K562 (cell line): ENCODE results near the gene KSR2. TPM values are rescaled to one million over a fixed set of nuclear protein-coding genes. Genes with fewer than 3 reads are reported as not detected.

Source experiments
- ATAC-seq: fragments of 200-7000 bp; cut with Tn5 transposase; 3 replicates; pipeline ENCODE4 v1.9.1; 2020; ENCODE audit warnings: moderate library complexity
- BruUV-seq: library from RNA; stranded (reverse); fragments of 400-500 nt; replicated peaks from 2 replicates; lab custom pipeline; 2021; lab: Mats Ljungman, UMichigan
- CTCF ChIA-PET: fragments of 300-600 bp; formaldehyde crosslinking; extraction: SDS; loops from one replicate; lab custom pipeline; 2021; ENCODE audit warnings: low intra/inter-chr PET ratio; lab: Yijun Ruan, JAX
- POLR2A ChIA-PET: fragments of 300-600, 350-650 bp; sonication (Branson Sonifier 250); formaldehyde crosslinking; extraction: SDS; loops from one replicate; lab custom pipeline; 2021; ENCODE audit warnings: antibody characterized with exemption, inconsistent platforms; lab: Yijun Ruan, JAX
- DNase-seq, 4 experiments: peaks; one replicate each; pipeline versions ENCODE4 v3.0.0 to v3.0.0-alpha.2; 2011 to 2018; ENCODE audit warnings: low spot score in 3 of 4, mixed read lengths in 3 of 4; ENCODE audit errors: extremely low read depth in 1 of 4
- FAIRE-seq: peaks from 2 replicates; lab custom pipeline; 2011; peaks lifted over from hg19 to GRCh38; lab: Jason Lieb, UNC
- H2AFZ ChIP-seq: 2 replicates; pipeline ENCODE4 v1.6.0; 2011; ENCODE audit warnings: low read depth, low read length, control low read depth, inconsistent platforms
- H3K27ac ChIP-seq: fragments of 200-600 bp; 3 replicates; pipeline ENCODE4 v1.8.0; 2011; ENCODE audit warnings: low read depth, mild to moderate bottlenecking, control low read depth, inconsistent platforms, low read length, moderate library complexity, mixed read lengths; ENCODE audit errors: extremely low read depth
- H3K27me3 ChIP-seq, 2 experiments: fragments of 300-600 bp in 1 of 2; 2 replicates in 1 of 2; 3 replicates in 1 of 2; pipeline versions ENCODE4 v1.6.0 to v1.8.0; 2011; ENCODE audit warnings: inconsistent platforms in 2 of 2, low read length in 2 of 2, mild to moderate bottlenecking in 1 of 2, mixed read lengths in 1 of 2, moderate library complexity in 1 of 2; ENCODE audit not compliant: control insufficient read depth in 2 of 2, insufficient read depth in 2 of 2
- H3K36me3 ChIP-seq: fragments of 300-600 bp; 3 replicates; pipeline ENCODE4 v1.8.0; 2011; ENCODE audit warnings: mild to moderate bottlenecking, low read length, inconsistent platforms; ENCODE audit not compliant: control insufficient read depth, insufficient read depth
- H3K4me1 ChIP-seq, 2 experiments: fragments of 200-600 bp in 1 of 2; replicated peaks in 1 of 2; 2 replicates in 1 of 2; 3 replicates in 1 of 2; pipeline versions ENCODE4 v1.5.1 to v1.8.0; 2011; ENCODE audit warnings: inconsistent platforms in 2 of 2, low read length in 2 of 2, mild to moderate bottlenecking in 1 of 2, mixed read lengths in 1 of 2, moderate library complexity in 1 of 2; ENCODE audit not compliant: control insufficient read depth in 2 of 2, insufficient read depth in 2 of 2
- H3K4me2 ChIP-seq: 2 replicates; pipeline ENCODE4 v1.6.1; 2011; ENCODE audit warnings: low read length, control low read depth, inconsistent platforms, mixed read lengths; ENCODE audit not compliant: insufficient read depth
- H3K4me3 ChIP-seq: fragments of 200-600 bp; sonication (generic), shearing (Covaris generic); 2 replicates; pipeline ENCODE4 v1.5.1; 2016; ENCODE audit warnings: control low read depth, inconsistent platforms
- H3K79me2 ChIP-seq: fragments of 200-600 bp; 3 replicates; pipeline ENCODE4 v1.8.0; 2011; ENCODE audit warnings: low read length, inconsistent platforms; ENCODE audit not compliant: control insufficient read depth, insufficient read depth
- H3K9ac ChIP-seq, 2 experiments: 2 replicates each; pipeline versions ENCODE4 v1.6.0 to v1.6.1; 2011; ENCODE audit warnings: low read depth in 2 of 2, low read length in 2 of 2, control low read depth in 1 of 2, inconsistent platforms in 1 of 2, mild to moderate bottlenecking in 1 of 2, mixed read lengths in 1 of 2; ENCODE audit not compliant: insufficient read depth in 1 of 2
- H3K9me1 ChIP-seq: one replicate; pipeline ENCODE4 v1.6.0; 2011; ENCODE audit warnings: inconsistent platforms, mild to moderate bottlenecking, low read length, moderate library complexity; ENCODE audit not compliant: control insufficient read depth, insufficient read depth
- H3K9me3 ChIP-seq: replicated peaks from 2 replicates; pipeline ENCODE4 v1.5.1; 2011; ENCODE audit warnings: low read depth, low read length, inconsistent platforms; ENCODE audit not compliant: control insufficient read depth, insufficient read depth
- H4K20me1 ChIP-seq: replicated peaks from 2 replicates; pipeline ENCODE4 v1.6.1; 2011; ENCODE audit warnings: low read length, inconsistent platforms, mixed read lengths; ENCODE audit not compliant: control insufficient read depth, insufficient read depth
- BACH1 ChIP-seq: fragments of 200-800 bp; sonication (Bioruptor generic); IDR thresholded peaks from 2 replicates; pipeline ENCODE4 v1.6.1; 2016; ENCODE audit warnings: missing genetic modification characterization, missing compliant biosample characterization
- CGGBP1 ChIP-seq: fragments of 250-450 bp; sonication (Bioruptor Pico); IDR thresholded peaks from 2 replicates; pipeline ENCODE4 v1.9.0; 2021; ENCODE audit warnings: mild to moderate bottlenecking
- CREM ChIP-seq: IDR thresholded peaks from 2 replicates; pipeline ENCODE4 v1.6.1; 2014; ENCODE audit warnings: antibody characterized with exemption, low read depth
- HBP1 ChIP-seq: fragments of 450-650 bp; formaldehyde crosslinking; IDR thresholded peaks from 2 replicates; pipeline ENCODE4 v1.4.0; 2022; ENCODE audit warnings: missing genetic modification characterization
- HDAC2 ChIP-seq: fragments of 450-650 bp; IDR thresholded peaks from 2 replicates; pipeline ENCODE4 v1.6.1; 2016; ENCODE audit warnings: mild to moderate bottlenecking
- HMGN3 ChIP-seq: IDR thresholded peaks from 2 replicates; pipeline ENCODE4 v1.6.1; 2011; ENCODE audit warnings: borderline replicate concordance, low read depth, mild to moderate bottlenecking, mixed read lengths, low read length; ENCODE audit not compliant: insufficient read length; ENCODE audit errors: extremely low read depth
- ID3 ChIP-seq, 2 experiments: fragments of 250-450 bp in 1 of 2; fragments of 450-650 bp in 1 of 2; sonication (Bioruptor Pico) in 1 of 2; IDR thresholded peaks; 2 replicates each; pipeline versions ENCODE4 v1.6.1 to v1.8.0; 2016 to 2021; ENCODE audit warnings: mild to moderate bottlenecking in 2 of 2, moderate library complexity in 2 of 2, missing compliant biosample characterization in 1 of 2, missing genetic modification characterization in 1 of 2
- MTF1 ChIP-seq: fragments of 250-450 bp; sonication (Bioruptor Pico); IDR thresholded peaks from 2 replicates; pipeline ENCODE4 v1.9.0; 2021; ENCODE audit warnings: moderate library complexity, mild to moderate bottlenecking, inconsistent platforms, borderline replicate concordance
- PHF21A ChIP-seq: fragments of 450-650 bp; IDR thresholded peaks from 2 replicates; pipeline ENCODE4 v1.6.1; 2017; ENCODE audit warnings: low read depth, borderline replicate concordance
- PML ChIP-seq: IDR thresholded peaks from 2 replicates; pipeline ENCODE4 v1.6.1; 2012; ENCODE audit warnings: low read length, inconsistent platforms
- POLR2G ChIP-seq: fragments of 200-400 bp; formaldehyde crosslinking; IDR thresholded peaks from 2 replicates; pipeline ENCODE4 v1.6.1; 2017; ENCODE audit warnings: low read depth, mild to moderate bottlenecking, antibody characterized with exemption, low read length, moderate library complexity
- SNAPC5 ChIP-seq: fragments of 250-450 bp; sonication (Bioruptor Pico); IDR thresholded peaks from 2 replicates; pipeline ENCODE4 v1.8.0; 2021; ENCODE audit warnings: moderate library complexity, mild to moderate bottlenecking, inconsistent platforms
- TEAD2 ChIP-seq: fragments of 450-650 bp; IDR thresholded peaks from 2 replicates; pipeline ENCODE4 v1.6.1; 2016; ENCODE audit warnings: missing genetic modification characterization, control low read depth, missing compliant biosample characterization
- TFAM ChIP-seq: fragments of 250-450 bp; sonication (Bioruptor Pico); conservative IDR thresholded peaks from 2 replicates; pipeline ENCODE4 v1.5.0; 2021; ENCODE audit warnings: mild to moderate bottlenecking, moderate library complexity
- U2AF1 ChIP-seq: fragments of 200-400 bp; formaldehyde crosslinking; optimal IDR thresholded peaks from 2 replicates; pipeline ENCODE3; 2017; ENCODE audit warnings: mild to moderate bottlenecking, low read depth, low read length, moderate library complexity
- U2AF2 ChIP-seq: fragments of 200-400 bp; formaldehyde crosslinking; optimal IDR thresholded peaks from 2 replicates; pipeline ENCODE3; 2017; ENCODE audit warnings: low read depth, mild to moderate bottlenecking, low read length
- ZBED1 ChIP-seq: IDR thresholded peaks from 2 replicates; pipeline ENCODE4 v1.6.1; 2014
- ZNF263 ChIP-seq: sonication (generic); formaldehyde crosslinking; IDR thresholded peaks from 2 replicates; pipeline ENCODE4 v1.8.0; 2022; ENCODE audit warnings: mild to moderate bottlenecking, missing genetic modification reagents, borderline replicate concordance
- ZNF431 ChIP-seq: sonication (generic); formaldehyde crosslinking; IDR thresholded peaks from 2 replicates; pipeline ENCODE4 v1.8.0; 2022; ENCODE audit warnings: mild to moderate bottlenecking, missing genetic modification reagents
- WGBS: fragments of 100-300 bp; shearing (Covaris generic); methylation state at CpG from one replicate; pipeline ENCODE4 v1.1.6; 2016; ENCODE audit warnings: low coverage, mixed read lengths; ENCODE audit not compliant: insufficient coverage; ENCODE audit errors: missing lambda C conversion rate; 5-methylcytosine and 5-hydroxymethylcytosine counted together
- in situ Hi-C: fragments of 300-500 bp; cut with MboI; formaldehyde crosslinking; loops from 4 replicates; pipeline ENCODE4 v1.15.0; 2018; ENCODE audit warnings: inconsistent platforms, mixed read lengths
- intact Hi-C: fragments of 100-400 bp; cut with micrococcal nuclease; formaldehyde crosslinking; loops from 2 replicates; pipeline ENCODE4 v1.14.2; 2022
- polyA plus RNA-seq, 8 experiments: library from polyadenylated mRNA; depleted of rRNA in 4 of 8; stranded (reverse) in 5 of 8; unstranded in 3 of 8; fragments of >200 nt; fragmentation: Nextera tagmentation in 2 of 8; fragmentation: Illumina TruSeq in 1 of 8; extraction: Ambion mirVana in 2 of 8; extraction: Trizol in 1 of 8; gene quantifications; 2 replicates each; pipeline versions ENCODE4 v1.2.1 to v1.2.3, GENCODE V29; 2011 to 2014; ENCODE audit warnings: inconsistent platforms in 1 of 8, missing spikeins in 1 of 8
- total RNA-seq, 7 experiments: library from RNA; depleted of rRNA in 6 of 7; stranded (reverse); fragments of >200 nt in 6 of 7; fragmentation: Illumina TruSeq in 2 of 7; extraction: Trizol in 2 of 7; gene quantifications; 2 replicates each; pipeline versions ENCODE4 v1.2.1 to v1.2.3, GENCODE V29; 2011 to 2021; ENCODE audit warnings: low replicate concordance in 1 of 7

KSR2 gene
- total and polyA plus RNA-seq, 9 of the 15 experiments (the other 6 are each of a cell fraction or from before 2014, with no cell fraction given) = not detected

GRCh38 chr12:117688446-117688845 lies 280.3 kb downstream of the KSR2 start:
- H3K4me1 ChIP-seq = no peaks in the 10 kb centered on the region; a peak in 1 of 5 replicates
- H3K27me3 ChIP-seq = peaks cover 0 to 9% of the 10 kb centered on the region in 2 experiments; a peak in 1 of 5 replicates
- H3K9me1 ChIP-seq = no peaks in the 10 kb centered on the region
- H3K9ac ChIP-seq = no peak overlapping the region
- H3K4me3 ChIP-seq = no peak overlapping the region
- in situ Hi-C loops (no loop called here), intact Hi-C loops (loop anchor here (10.0 kb wide), 1 partner anchor 474 kb away; no protein-coding TSS in a partner anchor)
- H3K79me2 ChIP-seq = no peaks in the 10 kb centered on the region
- H4K20me1 ChIP-seq = no peaks in the 10 kb centered on the region
- ATAC-seq = no peak
- CTCF ChIA-PET = no interaction called here
- H2AFZ ChIP-seq = no peak overlapping the region
- no peak for FAIRE-seq
- TF ChIP-seq ZNF431 (CRISPR knock-in tag) = no peak
- no peak for TF ChIP-seq PHF21A
- TF ChIP-seq HBP1 = no peak
- TF ChIP-seq U2AF2 = no peak
- no peak for TF ChIP-seq CGGBP1 (CRISPR knock-in tag)
- TF ChIP-seq MTF1 (CRISPR knock-in tag) = no peak
- no peak for TF ChIP-seq TFAM (CRISPR knock-in tag)
- TF ChIP-seq BACH1 (tag) = no peak
- no peak for TF ChIP-seq TEAD2 (tag)
- no peak for TF ChIP-seq ID3 (CRISPR knock-in tag; IDR thresholded peaks at IDR 0.05)
- TF ChIP-seq ID3 (tag; IDR thresholded peaks at IDR 0.05) = no peak
- no peak for TF ChIP-seq HMGN3
- no peak for TF ChIP-seq ZNF263 (CRISPR knock-in tag)
- no peak for TF ChIP-seq HDAC2
- no peak for TF ChIP-seq ZBED1
- no peak for TF ChIP-seq CREM
- TF ChIP-seq U2AF1 = no peak
- TF ChIP-seq POLR2G = no peak
- TF ChIP-seq SNAPC5 (CRISPR knock-in tag) = no peak
- TF ChIP-seq PML = no peak
- no TSS peak for BruUV-seq
- H3K9me3 ChIP-seq = no peaks in the 10 kb centered on the region
- DNase-seq = no peak
- no peaks in the 10 kb centered on the region for H3K36me3 ChIP-seq
- 2% methylated on average over 5 of the region's 5 CpGs for WGBS
- no peak overlapping the region for H3K4me2 ChIP-seq
- H3K27ac ChIP-seq = no peak overlapping the region
- POLR2A ChIA-PET = interaction anchor here (0.7 kb wide), 1 partner anchor 468 kb away, joined by 3 read pairs; no protein-coding TSS in a partner anchor
